ENCODE data around the gene DMRTC2. TPM values are rescaled to one million over a fixed set of nuclear protein-coding genes. Genes with fewer than 3 reads are reported as not detected.
"Not testable (repeated sequence)": the region's sequence is repeated elsewhere in the genome, so short reads cannot be mapped to it uniquely, and the experiment has no call there.

DMRTC2 gene
- total RNA-seq, 1 experiment from 2014 or later: not detected

DNA sequence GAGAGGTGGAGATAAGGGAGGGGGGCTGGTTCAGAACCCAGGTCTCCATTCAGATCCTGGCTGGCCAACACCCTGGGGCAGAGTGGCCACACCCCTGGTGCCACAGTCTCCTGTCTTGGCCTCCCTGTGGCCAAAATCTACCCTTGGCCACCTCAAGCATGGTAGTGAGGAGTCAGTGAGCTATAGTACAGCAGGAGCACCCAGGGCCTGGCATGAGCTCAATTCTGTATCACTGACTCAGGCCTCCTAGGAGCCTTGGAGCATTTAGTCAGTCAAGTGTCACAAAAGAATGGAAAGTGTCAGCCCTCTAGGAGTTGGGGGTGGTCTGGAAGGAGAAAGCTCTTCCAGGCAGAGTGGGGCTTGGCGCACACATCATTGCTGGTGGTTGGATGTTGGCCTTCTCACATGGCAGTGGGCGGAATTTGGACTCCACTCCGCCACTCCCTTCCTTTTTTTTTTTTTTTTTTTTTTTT lies 25.6 kb downstream of the DMRTC2 start:
- DNase-seq (ENCODE audit: low read depth): no peak

DNA sequence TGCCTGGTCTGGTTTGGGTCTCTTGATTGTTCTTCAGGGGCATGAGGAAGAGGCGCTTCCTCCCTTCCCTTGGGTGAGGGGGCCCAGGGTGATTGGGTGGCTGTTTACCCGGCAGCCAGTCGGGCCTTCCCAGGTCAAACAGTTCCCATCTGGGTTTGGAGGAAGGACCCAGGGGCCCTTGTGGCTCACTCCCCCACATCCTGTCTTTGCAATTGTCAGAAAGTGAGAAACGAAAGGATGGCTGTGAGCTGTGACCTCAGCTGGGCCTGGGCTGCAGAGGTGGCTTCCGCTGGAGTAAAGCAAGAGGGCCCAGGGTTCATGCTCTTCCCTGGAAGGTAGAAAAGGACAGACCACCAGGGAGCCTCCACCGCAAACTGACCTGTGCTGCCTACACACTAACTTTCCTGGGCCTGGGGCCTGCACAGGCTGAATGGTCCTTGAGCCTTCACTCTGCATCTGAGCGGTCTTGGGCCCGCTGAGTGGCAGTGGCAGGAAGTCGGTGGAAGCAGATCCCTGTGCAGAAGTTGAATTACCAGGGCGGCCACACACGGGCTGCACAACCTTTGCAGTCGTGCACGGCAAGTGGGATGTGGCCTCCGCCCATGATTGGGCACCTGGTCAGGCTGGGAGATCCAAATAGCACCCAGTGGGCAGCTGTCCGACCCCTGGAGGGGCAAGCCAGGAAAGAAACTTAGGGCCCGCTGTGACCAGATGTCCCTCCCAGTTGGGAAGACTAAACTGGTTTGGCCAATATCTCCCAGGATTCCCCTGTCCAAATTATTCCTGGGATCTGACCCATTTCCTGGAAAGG lies 26.9 kb downstream of the DMRTC2 start:
- no peak for DNase-seq (ENCODE audit: low read depth)

DNA sequence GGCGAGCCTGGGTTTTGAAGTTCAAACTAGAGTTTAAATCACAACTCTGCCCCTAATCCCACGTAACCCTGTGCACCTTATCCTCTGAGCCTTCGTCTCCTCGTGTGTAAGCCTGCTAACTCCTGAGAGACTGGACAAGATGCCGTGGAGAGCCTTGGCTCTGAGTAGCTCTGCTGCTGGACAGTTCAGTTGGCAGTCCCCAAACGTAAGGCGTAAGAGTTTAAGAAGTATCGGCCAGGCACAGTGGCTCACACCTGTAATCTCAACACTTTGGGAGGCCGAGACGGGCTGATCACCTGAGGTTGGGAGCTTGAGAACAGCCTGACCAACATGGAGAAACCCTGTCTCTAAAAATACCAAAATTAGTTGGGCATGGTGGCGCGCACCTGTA lies 27.5 kb downstream of the DMRTC2 start:
- no peak for DNase-seq (ENCODE audit: low read depth)

DNA sequence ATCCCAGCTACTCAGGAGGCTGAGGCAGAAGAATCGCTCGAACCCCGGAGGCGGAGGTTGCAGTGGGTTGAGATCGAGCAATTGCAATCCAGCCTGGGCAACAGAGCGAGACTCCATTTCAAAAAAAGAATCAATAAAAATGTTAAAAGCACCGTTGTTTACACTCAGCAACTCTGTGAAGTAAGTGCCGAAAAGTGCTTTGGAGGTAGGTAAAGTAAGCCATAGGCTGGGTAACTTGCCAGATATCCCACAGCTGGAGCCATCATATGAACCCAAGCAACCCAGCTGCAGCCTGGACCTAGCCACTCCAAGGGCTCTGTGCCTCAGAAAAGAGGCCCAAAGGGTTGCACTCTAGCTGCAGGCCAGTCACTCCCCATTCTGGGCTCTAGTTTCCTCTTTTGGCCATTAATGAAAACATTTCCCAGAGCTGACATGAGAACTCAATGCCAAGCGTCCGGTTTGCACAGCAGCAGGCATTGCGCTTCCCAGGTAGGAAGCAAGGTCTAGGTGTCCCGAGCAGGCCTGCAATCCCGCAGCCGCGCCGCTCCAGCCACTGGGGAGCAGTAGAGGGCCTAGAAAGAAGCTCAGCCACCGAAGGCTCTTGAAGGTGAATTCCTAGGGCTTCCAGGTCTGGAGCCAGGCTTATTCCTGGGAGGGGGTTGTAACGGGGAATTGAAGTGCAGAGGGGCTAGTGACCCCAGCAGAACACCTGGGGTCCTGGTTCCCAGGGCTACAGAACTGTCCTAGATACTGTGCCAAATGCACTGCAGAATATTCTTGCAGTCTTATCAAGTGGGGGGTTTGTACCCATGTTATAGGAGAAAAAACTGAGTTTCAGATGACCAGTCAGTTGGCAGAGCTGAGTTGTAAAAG lies 28.2 kb downstream of the DMRTC2 start:
- peak; percentile 57 for DNase-seq (ENCODE audit: low read depth)

DNA sequence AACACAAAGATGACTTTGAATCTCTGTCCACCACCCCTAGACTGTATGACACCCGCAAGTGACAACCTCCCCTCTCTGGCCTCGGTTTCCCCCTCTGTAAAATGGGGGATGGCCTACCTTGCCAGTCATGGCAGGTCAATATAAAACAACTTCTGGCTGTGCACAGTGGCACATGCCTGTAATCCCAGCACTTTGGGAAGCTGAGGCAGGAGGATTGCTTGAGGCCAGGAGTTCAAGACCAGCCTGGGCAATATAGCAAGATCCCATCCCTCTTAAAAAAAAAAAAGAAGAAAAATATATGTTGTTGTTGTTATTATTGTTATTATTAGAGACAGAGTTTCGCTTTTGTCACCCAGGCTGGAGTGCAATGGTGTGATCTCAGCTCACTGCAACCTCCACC lies 31.1 kb downstream of the DMRTC2 start:
- DNase-seq (ENCODE audit: low read depth): not testable (repeated sequence)

DNA sequence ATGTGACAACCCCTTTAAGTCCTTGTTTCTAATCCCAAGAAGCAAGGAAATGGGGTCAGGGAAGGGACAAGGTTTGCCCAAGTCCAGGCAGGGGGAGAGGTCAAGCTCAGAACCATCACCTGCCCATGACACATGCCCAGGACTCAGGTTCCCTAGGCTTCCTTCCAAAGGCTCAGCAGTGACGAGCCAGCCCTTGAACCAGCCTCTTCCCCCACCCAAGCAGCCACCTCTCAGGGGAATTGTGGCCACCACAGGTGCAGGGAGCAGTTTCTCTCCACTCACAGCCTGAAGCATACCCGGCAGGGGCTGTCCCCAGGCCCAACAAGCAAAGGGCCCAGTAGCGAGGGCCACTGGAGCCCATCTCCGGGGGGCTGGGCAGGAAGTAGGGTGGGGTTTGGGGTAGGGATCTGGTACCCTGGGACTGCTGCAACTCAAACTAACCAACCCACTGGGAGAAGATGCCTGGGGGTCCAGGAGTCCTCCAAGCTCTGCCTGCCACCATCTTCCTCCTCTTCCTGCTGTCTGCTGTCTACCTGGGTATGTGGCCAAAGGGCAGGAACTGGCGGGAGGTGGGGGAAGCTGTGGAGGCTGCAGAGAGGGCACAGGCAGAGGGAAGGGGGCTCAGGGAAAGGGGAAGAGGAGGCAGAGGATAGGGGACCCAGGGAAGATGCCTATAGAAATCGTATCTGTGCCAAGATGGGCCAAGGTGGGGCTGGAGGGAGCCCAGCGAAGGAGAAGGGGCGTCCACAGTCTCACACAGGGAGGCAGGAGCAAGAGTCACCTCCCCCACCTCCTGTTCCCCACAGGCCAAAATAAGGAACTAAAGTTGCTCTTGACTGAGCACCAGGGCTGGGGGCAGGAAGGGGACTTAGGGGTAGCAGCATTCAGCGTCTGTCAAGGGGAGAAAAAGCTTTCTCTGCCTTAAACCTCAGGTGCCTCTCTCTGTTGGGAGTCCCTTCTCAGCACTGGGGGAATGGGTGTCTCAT lies 32.3 kb downstream of the DMRTC2 start, which contains the start of gene CD79A:
TSS of gene CD79A (plus strand) at position 433 of the 986 bp plus-strand sequence. CDS start at position 459, 26 bp downstream.
- DNase-seq (ENCODE audit: low read depth): no peak

DNA sequence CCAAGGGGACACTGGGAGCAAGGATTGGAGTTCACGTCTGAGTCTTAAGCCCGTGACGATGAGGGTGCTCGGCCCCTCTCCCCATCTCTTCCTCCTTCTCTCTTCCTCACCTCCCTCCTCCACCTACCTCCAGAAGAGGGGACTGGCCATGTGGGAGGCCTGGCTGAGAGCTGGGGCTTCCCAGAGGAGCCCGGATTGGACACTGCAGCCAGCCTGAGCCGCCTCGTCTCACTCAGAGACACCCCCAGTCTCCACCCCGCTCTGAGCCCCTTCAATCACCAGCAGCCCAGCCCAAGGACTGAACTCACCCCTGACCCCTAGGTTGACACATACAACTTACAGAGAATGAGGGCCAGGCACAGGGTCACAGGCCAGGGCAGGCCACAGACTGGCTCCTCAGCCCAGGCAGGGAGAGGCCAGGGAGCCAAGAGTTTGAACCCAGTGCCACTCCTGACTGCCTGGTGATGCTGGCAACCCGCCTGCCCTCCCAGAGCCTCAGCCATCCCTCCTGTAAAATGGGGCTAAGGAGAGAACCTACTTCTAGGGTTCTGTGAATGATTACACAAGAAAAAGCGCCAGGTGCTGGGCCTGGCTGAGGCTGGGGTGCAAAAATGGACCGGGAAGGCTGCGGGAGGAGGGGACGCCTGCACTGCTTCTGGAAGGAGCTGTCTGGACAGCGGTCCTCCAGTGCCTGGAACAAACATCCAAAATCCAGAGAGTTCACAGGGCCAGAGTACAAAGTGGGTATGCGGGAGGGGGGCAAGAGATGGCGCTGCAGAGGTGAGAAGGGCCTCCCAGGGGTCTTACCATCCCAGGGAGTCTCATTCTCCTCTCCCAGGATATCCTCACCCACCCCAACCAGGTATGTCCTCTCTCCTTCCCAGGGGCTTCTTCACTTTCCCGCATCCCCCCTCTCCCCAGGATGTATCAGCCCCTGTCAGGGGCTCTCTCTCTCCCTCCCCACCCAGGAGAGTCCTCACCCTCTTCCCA lies 33.4 kb downstream of the DMRTC2 start:
- no peak for DNase-seq (ENCODE audit: low read depth)

DNA sequence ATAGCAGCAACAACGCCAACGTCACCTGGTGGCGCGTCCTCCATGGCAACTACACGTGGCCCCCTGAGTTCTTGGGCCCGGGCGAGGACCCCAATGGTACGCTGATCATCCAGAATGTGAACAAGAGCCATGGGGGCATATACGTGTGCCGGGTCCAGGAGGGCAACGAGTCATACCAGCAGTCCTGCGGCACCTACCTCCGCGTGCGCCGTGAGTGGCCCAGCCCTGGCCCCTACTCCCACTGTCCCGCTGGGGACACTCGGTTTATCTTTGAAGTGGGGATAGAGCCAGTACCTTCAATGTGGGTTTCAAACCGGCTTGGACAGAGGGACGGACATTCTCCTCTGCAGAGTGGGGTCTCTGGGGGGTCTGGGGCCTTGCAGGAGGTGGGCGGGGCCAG lies 34.2 kb downstream of the DMRTC2 start:
- DNase-seq (ENCODE audit: low read depth): no peak

DNA sequence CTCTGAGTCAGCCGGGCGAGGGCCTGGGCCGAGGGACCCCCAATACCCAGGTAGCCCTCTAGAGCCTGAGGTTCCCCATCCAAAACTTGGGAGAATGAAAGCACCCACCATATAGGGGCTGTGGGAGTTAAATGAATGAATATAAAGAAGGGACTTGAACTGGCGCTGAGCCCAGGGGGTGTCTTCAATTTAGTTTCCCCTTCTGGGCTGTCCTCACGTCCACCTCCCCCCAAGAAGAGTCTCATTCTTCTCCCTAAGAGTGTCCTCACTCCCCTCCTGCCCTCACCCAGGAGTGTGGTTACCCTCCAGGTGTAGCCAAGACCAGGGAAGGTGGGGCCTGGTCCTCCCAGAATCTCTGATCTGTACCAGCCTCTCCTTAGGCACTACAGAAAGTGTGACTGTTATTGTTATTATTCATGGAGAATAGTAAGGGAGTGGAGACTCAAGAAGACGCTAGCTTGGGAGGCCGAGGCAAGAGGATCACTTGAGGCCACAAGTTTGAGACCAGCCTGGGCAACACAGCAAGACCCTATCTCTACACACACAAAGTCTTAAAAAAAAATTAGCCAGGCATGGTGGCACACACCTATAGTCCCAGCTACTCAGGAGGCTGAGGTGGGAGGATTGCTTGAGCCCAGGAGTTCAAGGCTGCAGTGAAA lies 35.0 kb downstream of the DMRTC2 start:
- DNase-seq (ENCODE audit: low read depth): no peak

DNA sequence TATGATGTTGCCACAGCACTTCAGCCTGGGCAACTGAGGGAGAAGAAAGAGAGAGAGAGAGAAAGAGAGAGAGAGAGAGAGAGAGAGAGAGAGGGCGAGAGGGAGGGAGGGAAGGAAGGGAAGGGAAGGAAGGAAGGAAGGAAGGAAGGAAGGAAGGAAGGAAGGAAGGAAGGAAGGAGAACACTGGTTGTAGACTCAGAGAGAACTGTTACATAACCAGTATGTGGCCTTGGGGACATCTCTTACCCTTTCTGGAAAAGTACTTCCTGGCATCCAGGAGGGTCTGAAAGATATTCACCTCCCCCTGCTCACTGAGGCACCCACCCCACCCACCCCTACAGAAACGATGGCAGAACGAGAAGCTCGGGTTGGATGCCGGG lies 35.5 kb downstream of the DMRTC2 start:
- DNase-seq (ENCODE audit: low read depth): no peak

DNA sequence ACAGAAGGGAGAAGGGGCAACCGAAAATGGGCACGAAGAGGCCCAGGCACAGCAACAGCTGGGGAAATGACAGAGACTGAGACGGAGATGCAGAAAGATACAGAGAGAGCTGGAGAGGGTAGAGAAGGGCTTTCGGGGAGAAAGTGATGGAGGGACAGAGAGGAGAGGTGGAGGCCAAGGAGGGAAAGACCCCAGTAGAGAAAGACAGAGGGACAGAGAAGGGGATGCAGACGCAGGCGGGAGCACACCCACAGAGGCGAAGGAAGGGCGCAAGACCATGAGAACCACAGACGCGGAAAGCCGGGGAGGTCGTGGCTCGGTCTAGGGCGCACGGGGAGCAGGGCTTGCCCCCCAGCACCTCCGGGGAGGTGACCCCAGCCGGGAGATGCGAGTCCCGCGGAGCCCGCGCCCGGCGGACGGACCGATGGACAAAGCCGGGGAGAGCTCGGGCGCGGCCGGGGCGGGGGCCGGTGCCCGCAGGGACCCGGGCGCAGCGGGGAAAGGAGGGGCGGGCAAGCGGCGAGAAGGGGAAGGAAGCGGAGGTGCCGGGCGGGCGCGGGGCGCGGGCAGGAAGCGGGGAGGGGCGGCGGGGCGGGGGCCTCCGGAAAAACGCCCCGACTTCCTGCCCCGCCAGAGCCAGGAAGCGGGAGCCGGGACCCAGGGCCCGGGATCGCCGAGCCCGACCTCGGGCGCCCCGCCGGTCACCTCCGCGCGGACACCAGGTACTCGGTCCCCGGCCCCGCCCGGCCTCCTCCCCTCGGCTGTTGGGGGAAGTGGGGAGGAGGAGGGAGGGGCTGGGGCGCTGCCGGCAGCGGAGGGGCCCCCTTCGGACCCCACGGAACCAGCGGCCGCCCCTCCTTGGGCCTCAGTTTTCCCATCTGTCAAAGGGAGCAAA lies 38.0 kb downstream of the DMRTC2 start, which contains the start of gene ARHGEF1:
TSS of gene ARHGEF1 (plus strand) at position 617 of the 895 bp plus-strand sequence. CDS start 4,899 bp downstream, outside the sequence.
- no peak for DNase-seq (ENCODE audit: low read depth)

DNA sequence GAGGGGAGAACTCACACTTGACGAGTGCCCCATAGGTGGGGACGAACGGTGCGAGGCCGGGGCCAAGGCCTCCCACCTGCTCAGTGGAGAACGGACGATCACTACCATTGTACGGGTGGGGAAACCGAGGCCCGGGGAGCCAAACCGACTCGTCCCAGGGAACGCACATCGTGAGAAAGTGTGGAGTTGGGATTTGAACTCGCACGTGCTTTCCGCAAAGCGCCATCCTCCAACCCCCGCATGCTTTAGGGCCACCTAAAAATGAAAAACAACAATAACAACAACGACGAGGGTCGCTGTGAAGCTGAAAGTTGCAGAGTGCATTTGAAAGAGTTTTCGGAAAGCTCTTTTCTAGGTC lies 38.6 kb downstream of the DMRTC2 start:
- no peak for DNase-seq (ENCODE audit: low read depth)

DNA sequence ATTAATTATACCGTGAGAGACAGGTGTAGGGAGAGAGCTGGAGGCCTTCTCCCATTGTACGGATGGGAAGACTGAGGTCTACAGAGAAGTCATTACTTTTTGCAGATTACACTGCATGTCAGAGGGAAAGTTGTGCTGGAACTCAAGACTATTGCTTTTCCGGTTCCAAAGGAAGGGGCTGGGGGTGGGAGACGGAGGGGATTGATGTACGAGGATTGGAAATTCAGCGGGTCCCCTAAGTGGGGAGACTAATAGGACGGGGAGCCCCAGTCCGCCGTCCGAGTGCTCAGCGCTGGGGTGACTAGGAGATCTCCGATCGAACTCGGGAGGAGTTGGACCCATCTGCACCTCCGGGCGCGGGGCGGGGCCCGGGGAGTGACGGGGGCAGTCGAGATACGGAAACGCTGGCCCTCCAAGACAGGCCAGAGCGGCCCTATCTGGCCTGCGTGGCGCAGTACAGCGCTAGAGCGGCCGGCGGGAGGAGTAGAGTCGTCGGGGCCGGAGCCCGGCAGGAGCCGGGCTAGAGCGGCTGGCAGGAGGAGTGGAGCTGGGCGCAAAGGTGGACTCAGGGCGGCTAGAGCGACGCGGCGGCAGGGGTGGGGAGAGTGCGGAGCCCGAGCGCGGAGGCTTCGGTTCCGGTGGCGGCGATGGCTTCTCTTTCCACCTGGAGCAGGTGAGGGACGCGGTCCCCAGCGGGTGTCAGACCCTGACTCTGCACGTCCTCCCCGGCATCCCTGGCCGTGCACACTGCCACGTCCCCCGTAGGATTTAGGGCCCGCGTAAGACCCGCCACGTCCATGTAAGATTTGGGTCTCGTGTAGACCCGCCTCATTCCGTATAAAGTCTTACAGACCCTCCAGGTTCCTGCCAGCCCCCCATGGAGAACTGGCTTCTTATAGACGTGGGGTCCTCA lies 39.2 kb downstream of the DMRTC2 start:
- DNase-seq (ENCODE audit: low read depth): peak; percentile 95

DNA sequence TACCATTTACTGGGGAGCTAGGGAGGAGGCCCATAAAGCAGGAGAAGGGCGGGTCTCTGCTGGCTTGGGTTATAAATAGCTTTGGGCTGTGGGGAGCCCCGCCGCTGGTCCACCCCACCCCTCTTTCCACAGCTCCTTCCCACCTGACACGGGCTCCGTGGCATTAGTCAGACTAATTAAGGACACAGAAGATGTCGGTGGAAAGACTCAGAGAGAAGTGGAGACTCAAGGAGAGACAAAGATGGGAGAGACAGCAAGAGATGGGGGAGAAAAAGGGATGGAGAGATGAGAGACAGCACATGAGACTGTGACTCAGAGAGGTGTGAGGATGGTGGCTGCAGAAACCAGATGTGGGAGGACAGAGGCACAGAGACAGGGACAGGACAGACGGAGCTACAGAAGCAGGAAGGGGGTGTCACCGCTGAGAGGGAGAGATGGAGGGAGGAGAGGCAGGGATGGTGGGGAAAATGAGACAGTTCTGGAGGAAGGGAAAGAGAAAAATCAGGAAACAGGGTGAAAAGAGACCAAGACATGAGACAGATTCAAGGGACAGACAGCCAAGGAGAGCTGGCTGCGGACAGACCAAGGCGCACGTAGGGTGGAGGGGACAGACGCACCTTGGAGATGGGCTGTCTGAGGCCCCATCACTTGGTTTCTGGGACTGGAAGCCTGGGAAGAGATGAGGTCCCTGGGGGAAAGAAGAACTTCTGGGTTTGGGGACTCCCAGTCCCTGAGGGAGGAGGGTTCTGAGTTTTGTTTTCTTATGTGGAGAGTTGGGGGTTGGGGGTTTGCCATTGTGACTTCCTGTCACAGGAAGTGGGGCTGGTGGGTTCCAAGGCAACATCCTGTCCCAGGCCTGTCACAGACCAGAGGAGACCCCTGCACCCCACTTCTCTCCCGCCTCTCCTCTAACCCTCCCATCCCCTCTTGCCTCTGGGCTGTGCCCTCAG lies 42.2 kb downstream of the DMRTC2 start:
- no peak for DNase-seq (ENCODE audit: low read depth)

DNA sequence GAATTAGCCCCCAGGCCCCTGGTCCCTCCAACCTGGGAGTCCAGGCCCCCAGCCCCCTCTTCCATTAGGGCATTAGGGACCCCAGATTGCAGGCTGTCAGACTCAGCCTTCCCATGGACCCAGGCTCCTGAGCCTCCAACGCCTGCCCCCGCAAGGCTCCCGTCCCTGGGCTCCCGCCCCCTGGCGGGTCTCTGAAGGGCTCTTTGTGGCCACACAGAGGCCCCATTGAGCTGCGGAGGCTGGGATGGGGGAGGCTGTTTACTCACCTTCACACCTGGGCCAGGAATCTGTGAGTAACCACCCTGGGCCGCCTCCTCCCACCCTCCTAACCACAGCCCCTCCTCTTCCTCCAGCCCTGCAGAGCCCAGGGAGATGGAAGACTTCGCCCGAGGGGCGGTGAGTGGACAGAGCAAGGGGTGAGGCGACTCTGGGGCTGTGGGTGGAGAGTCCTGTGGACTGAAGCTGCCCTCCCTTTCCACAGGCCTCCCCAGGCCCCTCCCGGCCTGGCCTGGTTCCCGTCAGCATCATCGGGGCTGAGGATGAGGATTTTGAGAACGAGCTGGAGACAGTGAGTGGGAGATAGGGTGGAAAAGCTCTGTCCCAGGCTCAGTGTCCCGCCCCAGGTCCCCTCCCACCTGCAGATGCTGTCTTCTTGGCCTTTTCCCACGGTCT lies 43.0 kb downstream of the DMRTC2 start:
- no peak for DNase-seq (ENCODE audit: low read depth)

DNA sequence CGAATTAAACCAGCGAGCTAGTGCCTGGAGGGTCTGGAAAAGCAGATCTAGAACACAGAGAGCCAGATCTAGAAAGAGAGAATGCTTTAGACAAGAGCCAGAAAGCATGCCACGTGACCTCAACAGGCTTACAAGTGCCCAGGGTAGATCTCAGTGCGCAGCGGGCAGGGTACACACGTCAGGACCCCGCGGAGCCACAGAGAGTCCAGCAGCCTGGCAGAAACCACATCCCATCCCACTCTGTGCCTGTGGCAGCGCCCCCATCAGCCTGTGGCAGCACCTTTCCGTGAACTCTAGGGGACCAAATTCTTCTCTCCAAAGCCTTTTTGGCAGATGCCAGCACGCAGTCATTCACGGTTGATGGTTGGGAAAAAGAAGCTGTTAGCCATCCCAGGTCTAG lies 44.1 kb downstream of the DMRTC2 start:
- DNase-seq (ENCODE audit: low read depth): no peak

Data from LHCN-M2 (cell line).